HepG2 (cell line): Measurements from ENCODE around the gene SLC22A7. TPM values are rescaled to one million over a fixed set of nuclear protein-coding genes. Genes with fewer than 3 reads are reported as not detected.
A peak's percentile ranks its signal among the peaks of the same experiment; 100 is the strongest.

Experiments used
- AKNA ChIP-seq: sonication (generic); formaldehyde crosslinking; IDR thresholded peaks from 2 replicates; pipeline ENCODE4 v1.4.0; 2020; ENCODE audit warnings: missing genetic modification reagents, borderline replicate concordance
- CENPX ChIP-seq: sonication (generic); formaldehyde crosslinking; IDR thresholded peaks from 2 replicates; pipeline ENCODE4 v1.9.0; 2021; ENCODE audit warnings: mild to moderate bottlenecking, missing genetic modification reagents, moderate library complexity
- FOSL1 ChIP-seq: sonication (generic); formaldehyde crosslinking; IDR thresholded peaks from 2 replicates; pipeline ENCODE4 v1.9.0; 2021; ENCODE audit warnings: missing genetic modification reagents, borderline replicate concordance
- KDM6A ChIP-seq: IDR thresholded peaks from 2 replicates; pipeline ENCODE4 v1.6.1; 2016; ENCODE audit warnings: low read depth
- LCORL ChIP-seq, 2 experiments: fragments of 450-650 bp in 1 of 2; sonication (generic) in 1 of 2; formaldehyde crosslinking in 1 of 2; IDR thresholded peaks; 2 replicates each; pipeline versions ENCODE4 v1.5.0 to v1.6.1; 2017 to 2020; ENCODE audit warnings: antibody characterized with exemption in 1 of 2, missing genetic modification reagents in 1 of 2
- MATR3 ChIP-seq: sonication (generic); formaldehyde crosslinking; IDR thresholded peaks from 2 replicates; pipeline ENCODE4 v1.4.0; 2020; ENCODE audit warnings: missing genetic modification reagents
- MBD4 ChIP-seq: IDR thresholded peaks from 2 replicates; pipeline ENCODE4 v1.6.1; 2012; ENCODE audit warnings: low read length, inconsistent platforms, borderline replicate concordance
- NR2F1 ChIP-seq, 2 experiments: fragments of 450-650 bp in 1 of 2; formaldehyde crosslinking in 1 of 2; IDR thresholded peaks; 2 replicates each; pipeline versions ENCODE4 v1.5.0 to v1.6.1; 2016 to 2020; ENCODE audit warnings: mild to moderate bottlenecking in 1 of 2, missing compliant biosample characterization in 1 of 2, missing genetic modification reagents in 1 of 2, moderate library complexity in 1 of 2
- PATZ1 ChIP-seq: sonication (generic); formaldehyde crosslinking; IDR thresholded peaks from 2 replicates; pipeline ENCODE4 v1.4.0; 2020; ENCODE audit warnings: missing genetic modification reagents
- SMYD3 ChIP-seq: sonication (generic); formaldehyde crosslinking; IDR thresholded peaks from 2 replicates; pipeline ENCODE4 v1.8.1; 2023; ENCODE audit warnings: mild to moderate bottlenecking, missing genetic modification reagents
- U2AF2 ChIP-seq: fragments of 200-400 bp; formaldehyde crosslinking; IDR thresholded peaks from 2 replicates; pipeline ENCODE4 v1.6.1; 2017; ENCODE audit warnings: low read depth, mild to moderate bottlenecking, low read length
- ZNF235 ChIP-seq: sonication (generic); formaldehyde crosslinking; IDR thresholded peaks from 2 replicates; pipeline ENCODE4 v1.8.1; 2023; ENCODE audit warnings: mild to moderate bottlenecking, missing genetic modification reagents, borderline replicate concordance
- ZNF619 ChIP-seq: sonication (generic); formaldehyde crosslinking; IDR thresholded peaks from 2 replicates; pipeline ENCODE4 v1.4.0; 2020; ENCODE audit warnings: mild to moderate bottlenecking, missing genetic modification reagents
- polyA plus RNA-seq, 8 experiments: library from polyadenylated mRNA; depleted of rRNA in 3 of 8; stranded (reverse) in 7 of 8; unstranded in 1 of 8; fragments of >200 nt; fragmentation: Illumina TruSeq in 4 of 8; extraction: Trizol in 4 of 8; gene quantifications; 2 replicates each; pipeline versions ENCODE4 v1.2.1 to v1.2.3, GENCODE V29; 2011 to 2016; ENCODE audit warnings: low read depth in 4 of 8, missing spikeins in 1 of 8, mixed read lengths in 1 of 8; ENCODE audit not compliant: insufficient read depth in 1 of 8
- total RNA-seq, 5 experiments: library from RNA; depleted of rRNA; stranded (reverse); fragments of >200 nt; fragmentation: Illumina TruSeq; extraction: Trizol; gene quantifications; 2 replicates each; pipeline ENCODE4 v1.2.3, GENCODE V29; 2016; ENCODE audit warnings: low read depth in 1 of 5
- TF ChIP-seq, protein P1 (sequence below): sonication (generic); formaldehyde crosslinking; IDR thresholded peaks from 2 replicates; pipeline ENCODE4 v1.5.0; 2020; ENCODE audit warnings: missing genetic modification reagents
- TF ChIP-seq, protein P2 (sequence below): sonication (generic); formaldehyde crosslinking; IDR thresholded peaks from 2 replicates; pipeline ENCODE4 v1.4.0; 2020; ENCODE audit warnings: missing genetic modification reagents, borderline replicate concordance
- TF ChIP-seq, protein P3 (sequence below): sonication (generic); formaldehyde crosslinking; IDR thresholded peaks from 2 replicates; pipeline ENCODE4 v1.8.0; 2022; ENCODE audit warnings: missing genetic modification reagents, mild to moderate bottlenecking, moderate library complexity, borderline replicate concordance

Gene SLC22A7
- total and polyA plus RNA-seq, 2 of the 13 experiments (the other 11 are each of a cell fraction or from before 2014, with no cell fraction given), result 5.3 to 22.6 TPM

GRCh38 chr6:43263314-43264178 lies 34.5 kb upstream of the SLC22A7 start (continued):
- TF ChIP-seq SMYD3 (CRISPR knock-in tag), result peak; percentile 39; the same call in 1 of the 2 replicates
- TF ChIP-seq FOSL1 (CRISPR knock-in tag), result no peak
- TF ChIP-seq, protein P1, sequence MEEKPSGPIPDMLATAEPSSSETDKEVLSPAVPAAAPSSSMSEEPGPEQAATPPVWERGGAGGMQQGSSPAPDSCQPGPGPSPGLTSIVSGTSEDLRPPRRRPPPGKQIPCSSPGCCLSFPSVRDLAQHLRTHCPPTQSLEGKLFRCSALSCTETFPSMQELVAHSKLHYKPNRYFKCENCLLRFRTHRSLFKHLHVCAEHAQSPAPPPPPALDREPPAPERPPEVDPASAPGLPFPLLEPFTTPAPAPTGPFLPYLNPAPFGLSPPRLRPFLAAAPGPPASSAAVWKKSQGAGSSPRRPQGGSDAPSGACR, result 0 out of 2 replicates have a peak, but pooled peaks have one; percentile 6
- TF ChIP-seq PATZ1, result peak; percentile 74
- TF ChIP-seq CENPX (CRISPR knock-in tag), result no peak
- TF ChIP-seq, protein P2, sequence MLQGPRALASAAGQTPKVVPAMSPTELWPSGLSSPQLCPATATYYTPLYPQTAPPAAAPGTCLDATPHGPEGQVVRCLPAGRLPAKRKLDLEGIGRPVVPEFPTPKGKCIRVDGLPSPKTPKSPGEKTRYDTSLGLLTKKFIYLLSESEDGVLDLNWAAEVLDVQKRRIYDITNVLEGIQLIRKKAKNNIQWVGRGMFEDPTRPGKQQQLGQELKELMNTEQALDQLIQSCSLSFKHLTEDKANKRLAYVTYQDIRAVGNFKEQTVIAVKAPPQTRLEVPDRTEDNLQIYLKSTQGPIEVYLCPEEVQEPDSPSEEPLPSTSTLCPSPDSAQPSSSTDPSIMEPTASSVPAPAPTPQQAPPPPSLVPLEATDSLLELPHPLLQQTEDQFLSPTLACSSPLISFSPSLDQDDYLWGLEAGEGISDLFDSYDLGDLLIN (CRISPR knock-in tag), result no peak
- TF ChIP-seq AKNA, result no peak
- TF ChIP-seq U2AF2, result no peak
- peak; percentile 91; the same call in 1 of the 2 replicates for TF ChIP-seq ZNF619 (CRISPR knock-in tag)
- TF ChIP-seq KDM6A (CRISPR knock-in tag), result no peak
- TF ChIP-seq MBD4, result no peak
- TF ChIP-seq MATR3 (CRISPR knock-in tag), result no peak
- TF ChIP-seq NR2F1 (CRISPR knock-in tag; IDR thresholded peaks at IDR 0.05), result no peak
- TF ChIP-seq, protein P3, sequence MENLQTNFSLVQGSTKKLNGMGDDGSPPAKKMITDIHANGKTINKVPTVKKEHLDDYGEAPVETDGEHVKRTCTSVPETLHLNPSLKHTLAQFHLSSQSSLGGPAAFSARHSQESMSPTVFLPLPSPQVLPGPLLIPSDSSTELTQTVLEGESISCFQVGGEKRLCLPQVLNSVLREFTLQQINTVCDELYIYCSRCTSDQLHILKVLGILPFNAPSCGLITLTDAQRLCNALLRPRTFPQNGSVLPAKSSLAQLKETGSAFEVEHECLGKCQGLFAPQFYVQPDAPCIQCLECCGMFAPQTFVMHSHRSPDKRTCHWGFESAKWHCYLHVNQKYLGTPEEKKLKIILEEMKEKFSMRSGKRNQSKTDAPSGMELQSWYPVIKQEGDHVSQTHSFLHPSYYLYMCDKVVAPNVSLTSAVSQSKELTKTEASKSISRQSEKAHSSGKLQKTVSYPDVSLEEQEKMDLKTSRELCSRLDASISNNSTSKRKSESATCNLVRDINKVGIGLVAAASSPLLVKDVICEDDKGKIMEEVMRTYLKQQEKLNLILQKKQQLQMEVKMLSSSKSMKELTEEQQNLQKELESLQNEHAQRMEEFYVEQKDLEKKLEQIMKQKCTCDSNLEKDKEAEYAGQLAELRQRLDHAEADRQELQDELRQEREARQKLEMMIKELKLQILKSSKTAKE (CRISPR knock-in tag), result no peak
- no peak for TF ChIP-seq ZNF235 (CRISPR knock-in tag)
- TF ChIP-seq LCORL (IDR thresholded peaks at IDR 0.05), result no peak
- TF ChIP-seq LCORL (CRISPR knock-in tag; IDR thresholded peaks at IDR 0.05), result 0 out of 2 replicates have a peak, but pooled peaks have one; percentile 57
